ENCODE data around the gene MARCHF11. TPM values are rescaled to one million over a fixed set of nuclear protein-coding genes. Genes with fewer than 3 reads are reported as not detected.

MARCHF11 gene
- total RNA-seq, 1 experiment from 2014 or later, result not detected

- DNase-seq (ENCODE audit: low read depth), result no peak
These were observed 122.3 kb downstream of the MARCHF11 start for GRCh38 chr5:16057277-16057676.

- DNase-seq (ENCODE audit: low read depth), result peak; percentile 3
These were observed 128.3 kb downstream of the MARCHF11 start for GRCh38 chr5:16051246-16051755.

GRCh38 chr5:16050414-16050813, 129.2 kb downstream of the MARCHF11 start:
- DNase-seq (ENCODE audit: low read depth), result no peak

GRCh38 chr5:16049761-16050160, 129.8 kb downstream of the MARCHF11 start:
- DNase-seq (ENCODE audit: low read depth), result no peak

GRCh38 chr5:16048132-16048531, 131.5 kb downstream of the MARCHF11 start:
- no peak for DNase-seq (ENCODE audit: low read depth)

- no peak for DNase-seq (ENCODE audit: low read depth)
These were observed 136.1 kb downstream of the MARCHF11 start for GRCh38 chr5:16043349-16043965.

- DNase-seq (ENCODE audit: low read depth), result peak; percentile 3
These were observed 142.3 kb downstream of the MARCHF11 start for GRCh38 chr5:16037121-16037845.

GRCh38 chr5:16034319-16035001, 145.1 kb downstream of the MARCHF11 start:
- DNase-seq (ENCODE audit: low read depth), result no peak

GRCh38 chr5:16033187-16033925, 146.2 kb downstream of the MARCHF11 start:
- DNase-seq (ENCODE audit: low read depth), result no peak

- no peak for DNase-seq (ENCODE audit: low read depth)
These were observed 150.9 kb downstream of the MARCHF11 start for GRCh38 chr5:16028708-16029107.

GRCh38 chr5:16025681-16026080, 153.9 kb downstream of the MARCHF11 start:
- no peak for DNase-seq (ENCODE audit: low read depth)

GRCh38 chr5:16018970-16019369, 160.6 kb downstream of the MARCHF11 start:
- no peak for DNase-seq (ENCODE audit: low read depth)

- no peak for DNase-seq (ENCODE audit: low read depth)
These were observed 161.9 kb downstream of the MARCHF11 start for GRCh38 chr5:16017720-16018119.
